ENCODE results near the gene SDCBP2.

DNA sequence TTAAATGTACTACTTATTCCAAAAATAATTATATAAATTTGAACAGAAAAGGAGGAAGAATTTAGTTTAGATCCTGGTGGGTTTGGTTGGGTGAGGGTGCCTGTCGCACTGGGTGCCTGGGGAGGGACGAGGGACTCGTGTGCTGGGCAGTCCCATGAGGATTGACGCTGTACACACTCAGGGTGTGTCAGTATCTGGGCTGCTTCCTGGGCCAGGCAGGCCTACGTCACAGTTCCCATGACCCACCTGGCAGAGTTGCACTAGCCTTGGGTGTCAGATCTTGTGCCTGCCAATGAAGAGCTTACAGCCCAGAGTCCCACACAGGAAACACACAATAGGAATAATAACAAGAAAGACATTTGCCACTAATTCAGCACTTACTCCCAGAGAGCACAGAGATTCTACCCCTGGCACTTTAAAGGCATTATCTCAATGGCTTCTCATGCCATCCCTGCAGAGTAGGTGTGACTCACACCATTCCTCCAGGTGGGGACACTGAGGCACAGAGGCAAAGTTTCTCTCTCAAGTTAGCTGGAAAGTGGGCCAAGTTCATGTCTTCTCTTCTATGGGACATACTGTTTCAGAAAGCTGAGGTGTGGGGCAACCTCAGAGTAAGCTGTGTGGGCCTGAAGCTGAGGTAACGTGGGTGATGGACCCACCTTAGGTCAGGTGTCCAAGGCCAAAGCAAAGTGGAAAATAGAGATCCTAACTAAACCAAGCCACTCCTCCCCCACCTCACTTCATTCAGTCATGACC, 1.3 kb upstream of the SDCBP2 start:
- no peak for TF ChIP-seq POLR2A (IDR thresholded peaks at IDR 0.05)
- TF ChIP-seq, protein P1, sequence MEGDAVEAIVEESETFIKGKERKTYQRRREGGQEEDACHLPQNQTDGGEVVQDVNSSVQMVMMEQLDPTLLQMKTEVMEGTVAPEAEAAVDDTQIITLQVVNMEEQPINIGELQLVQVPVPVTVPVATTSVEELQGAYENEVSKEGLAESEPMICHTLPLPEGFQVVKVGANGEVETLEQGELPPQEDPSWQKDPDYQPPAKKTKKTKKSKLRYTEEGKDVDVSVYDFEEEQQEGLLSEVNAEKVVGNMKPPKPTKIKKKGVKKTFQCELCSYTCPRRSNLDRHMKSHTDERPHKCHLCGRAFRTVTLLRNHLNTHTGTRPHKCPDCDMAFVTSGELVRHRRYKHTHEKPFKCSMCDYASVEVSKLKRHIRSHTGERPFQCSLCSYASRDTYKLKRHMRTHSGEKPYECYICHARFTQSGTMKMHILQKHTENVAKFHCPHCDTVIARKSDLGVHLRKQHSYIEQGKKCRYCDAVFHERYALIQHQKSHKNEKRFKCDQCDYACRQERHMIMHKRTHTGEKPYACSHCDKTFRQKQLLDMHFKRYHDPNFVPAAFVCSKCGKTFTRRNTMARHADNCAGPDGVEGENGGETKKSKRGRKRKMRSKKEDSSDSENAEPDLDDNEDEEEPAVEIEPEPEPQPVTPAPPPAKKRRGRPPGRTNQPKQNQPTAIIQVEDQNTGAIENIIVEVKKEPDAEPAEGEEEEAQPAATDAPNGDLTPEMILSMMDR (IDR thresholded peaks at IDR 0.05) = no peak

All from prostate gland (tissue), 2 donors.